CD4-positive, alpha-beta T cell (primary cell): ENCODE measurements around the gene BRF1. TPM values are rescaled to one million over a fixed set of nuclear protein-coding genes. Genes with fewer than 3 reads are reported as not detected.

Source experiments
- ATAC-seq: fragments of 200-7000 bp; cut with Tn5 transposase; one replicate; pipeline ENCODE4 v1.10.0; 2022; ENCODE audit warnings: mild to moderate bottlenecking; ENCODE audit not compliant: poor library complexity
- CTCF ChIA-PET: fragments of 350-600 bp; sonication (Branson Sonifier 250); formaldehyde crosslinking; loops from one replicate; lab custom pipeline; 2021; ENCODE audit warnings: antibody characterized with exemption, inconsistent platforms; lab: Charles Lee
- POLR2A ChIA-PET: fragments of 350-600 bp; sonication (Branson Sonifier 250); formaldehyde crosslinking; loops from one replicate; lab custom pipeline; 2021; ENCODE audit warnings: antibody characterized with exemption, inconsistent platforms; lab: Charles Lee
- DNase-seq, 14 experiments: peaks; one replicate each; pipeline ENCODE4 v3.0.0-alpha.2; 2013 to 2020; ENCODE audit warnings: mixed read lengths in 2 of 14
- H3K27ac ChIP-seq, 2 donors: one replicate each; pipeline versions ENCODE4 v1.5.1 to v1.7.0; 2013; ENCODE audit warnings: low read length in 2 of 2, low read depth in 1 of 2, mild to moderate bottlenecking in 1 of 2
- H3K27me3 ChIP-seq, 2 experiments: 1 replicate in 1 of 2; 2 replicates in 1 of 2; pipeline versions ENCODE4 v1.6.1 to v1.7.0; 2013; ENCODE audit warnings: low read length in 2 of 2, control low read depth in 1 of 2, mild to moderate bottlenecking in 1 of 2, moderate library complexity in 1 of 2; ENCODE audit not compliant: insufficient read depth in 2 of 2, control insufficient read depth in 1 of 2
- H3K36me3 ChIP-seq: one replicate; pipeline ENCODE4 v1.6.1; 2013; ENCODE audit warnings: low read length, control low read depth; ENCODE audit not compliant: insufficient read depth
- H3K4me1 ChIP-seq: one replicate; pipeline ENCODE4 v1.6.1; 2013; ENCODE audit warnings: low read length, control low read depth; ENCODE audit not compliant: insufficient read depth
- H3K4me3 ChIP-seq: one replicate; pipeline ENCODE4 v1.5.1; 2013; ENCODE audit warnings: mild to moderate bottlenecking, low read length, moderate library complexity
- H3K9me3 ChIP-seq, 2 experiments: 1 replicate in 1 of 2; 2 replicates in 1 of 2; pipeline versions ENCODE4 v1.6.1 to v1.7.0; 2013; ENCODE audit warnings: low read length in 2 of 2, mild to moderate bottlenecking in 2 of 2, control low read depth in 1 of 2, moderate library complexity in 1 of 2; ENCODE audit not compliant: control insufficient read depth in 1 of 2, insufficient read depth in 1 of 2
- H3K27ac Mint-ChIP-seq: one replicate; pipeline ENCODE4 v1.8.0; 2020; ENCODE audit warnings: mixed read lengths
- H3K27me3 Mint-ChIP-seq: one replicate; pipeline ENCODE4 v1.8.0; 2021; ENCODE audit warnings: mixed read lengths
- H3K36me3 Mint-ChIP-seq: one replicate; pipeline ENCODE4 v1.8.0; 2021; ENCODE audit warnings: low read depth, mixed read lengths
- H3K4me1 Mint-ChIP-seq: one replicate; pipeline ENCODE4 v1.8.0; 2021; ENCODE audit warnings: low read depth, mixed read lengths
- H3K4me3 Mint-ChIP-seq: one replicate; pipeline ENCODE4 v1.8.0; 2020; ENCODE audit warnings: mild to moderate bottlenecking, mixed read lengths
- H3K9me3 Mint-ChIP-seq: one replicate; pipeline ENCODE4 v1.8.0; 2020; ENCODE audit warnings: mixed read lengths
- CTCF ChIP-seq: fragments of 200-600 bp; IDR thresholded peaks from one replicate; pipeline ENCODE4 v1.8.0; 2022; ENCODE audit warnings: antibody characterized with exemption, mild to moderate bottlenecking
- intact Hi-C, 2 experiments: fragments of 100-400 bp; cut with DNase I in 1 of 2; cut with micrococcal nuclease in 1 of 2; formaldehyde crosslinking; loops; one replicate each; pipeline versions ENCODE4 v1.15.1 to v1.9.0; 2023 to 2025; cut with DNase I, micrococcal nuclease
- total RNA-seq, 174 experiments: library from RNA in 2 of 174; stranded (reverse) in 2 of 174; gene quantifications; one replicate each; pipeline ENCODE4 v1.2.3 and lab custom pipeline; 2021 to 2026

BRF1 gene
- total RNA-seq, 2 experiments from 2014 or later, result 77.4 to 77.7 TPM

GRCh38 chr14:105216490-105217247 is 84.1 kb downstream of the BRF1 start:
- peaks cover 66% of the 10 kb centered on the region for H3K36me3 ChIP-seq
- H3K27me3 Mint-ChIP-seq, result no peaks in the 10 kb centered on the region

GRCh38 chr14:105215602-105216001 is 85.2 kb downstream of the BRF1 start:
- H3K36me3 Mint-ChIP-seq, result peaks cover 30% of the 10 kb centered on the region
- DNase-seq (no peak), ATAC-seq (no peak)
- ChIA-PET CTCF (no interaction called here), POLR2A (no interaction called here)
- H3K9me3 Mint-ChIP-seq, result no peaks in the 10 kb centered on the region
- no peak overlapping the region for H3K4me3 ChIP-seq
- no peak overlapping the region for H3K27ac ChIP-seq
- no peaks in the 10 kb centered on the region for H3K4me1 Mint-ChIP-seq
- no peak overlapping the region for H3K27ac Mint-ChIP-seq
- H3K36me3 ChIP-seq, result peaks cover 57% of the 10 kb centered on the region
- H3K9me3 ChIP-seq, result no peaks in the 10 kb centered on the region
- no peak overlapping the region for H3K4me3 Mint-ChIP-seq
- TF ChIP-seq CTCF, result no peak
- no peaks in the 10 kb centered on the region for H3K27me3 ChIP-seq
- H3K27me3 Mint-ChIP-seq, result no peaks in the 10 kb centered on the region
- intact Hi-C loops, result loop anchor here in 1 of 2 experiments (10.0 kb wide), 1 partner anchor 49 kb away; no protein-coding TSS in a partner anchor
- no peaks in the 10 kb centered on the region for H3K4me1 ChIP-seq

More at GRCh38 chr14:105216490-105217247, 84.1 kb downstream of the BRF1 start:
- H3K4me3 ChIP-seq, result no peak overlapping the region
- no peak for DNase-seq
- H3K4me1 Mint-ChIP-seq, result no peaks in the 10 kb centered on the region
- no peak overlapping the region for H3K27ac Mint-ChIP-seq
- no peak overlapping the region for H3K27ac ChIP-seq
- H3K9me3 ChIP-seq, result no peaks in the 10 kb centered on the region
- no peak overlapping the region for H3K4me3 Mint-ChIP-seq
- H3K36me3 Mint-ChIP-seq, result peaks cover 39% of the 10 kb centered on the region
- H3K27me3 ChIP-seq, result no peaks in the 10 kb centered on the region
- CTCF ChIA-PET, result no interaction called here
- intact Hi-C loops, result loop anchor here in 1 of 2 experiments (10.0 kb wide), 1 partner anchor 48 kb away; no protein-coding TSS in a partner anchor
- no peaks in the 10 kb centered on the region for H3K4me1 ChIP-seq
- no peak for TF ChIP-seq CTCF
- H3K9me3 Mint-ChIP-seq, result no peaks in the 10 kb centered on the region
- POLR2A ChIA-PET, result no interaction called here
- ATAC-seq, result no peak

- no peak overlapping the region for H3K27ac Mint-ChIP-seq
- peaks cover 26% of the 10 kb centered on the region for H3K36me3 Mint-ChIP-seq
- H3K27me3 Mint-ChIP-seq, result no peaks in the 10 kb centered on the region
- POLR2A ChIA-PET, result no interaction called here
- intact Hi-C loops, result loop anchor here in 1 of 2 experiments (10.0 kb wide), 1 partner anchor 50 kb away; no protein-coding TSS in a partner anchor
- ATAC-seq, result no peak
- no peaks in the 10 kb centered on the region for H3K4me1 Mint-ChIP-seq
- TF ChIP-seq CTCF, result no peak
- no peaks in the 10 kb centered on the region for H3K27me3 ChIP-seq
- H3K4me1 ChIP-seq, result no peaks in the 10 kb centered on the region
- no peaks in the 10 kb centered on the region for H3K9me3 ChIP-seq
- H3K4me3 ChIP-seq, result no peak overlapping the region
- no peaks in the 10 kb centered on the region for H3K9me3 Mint-ChIP-seq
- no peak overlapping the region for H3K4me3 Mint-ChIP-seq
- H3K27ac ChIP-seq, result no peak overlapping the region
- no peak for DNase-seq
- H3K36me3 ChIP-seq, result peaks cover 51% of the 10 kb centered on the region
- CTCF ChIA-PET, result no interaction called here
These were observed 86.4 kb downstream of the BRF1 start for GRCh38 chr14:105214324-105214915.
